Uterus (tissue), 2 donors: Measurements from ENCODE around the gene ZDHHC12.

Source experiments
- POLR2A ChIP-seq, 2 donors: fragments of 450-650 bp; IDR thresholded peaks; one replicate each; pipeline ENCODE4 v1.6.1; 2016; ENCODE audit warnings: antibody characterized with exemption in 2 of 2, mild to moderate bottlenecking in 1 of 2, moderate library complexity in 1 of 2
- TF ChIP-seq, protein P1 (sequence below), 4 experiments: fragments of 200-600 bp in 2 of 4; fragments of 450-650 bp in 2 of 4; sonication (generic) in 2 of 4; IDR thresholded peaks; one replicate each; pipeline ENCODE4 v1.5.1; 2016 to 2019; ENCODE audit warnings: antibody characterized with exemption in 4 of 4, mild to moderate bottlenecking in 2 of 4, moderate library complexity in 1 of 4

GRCh38 chr9:128702949-128703615 is 20.8 kb downstream of the ZDHHC12 start:
- TF ChIP-seq, protein P1, sequence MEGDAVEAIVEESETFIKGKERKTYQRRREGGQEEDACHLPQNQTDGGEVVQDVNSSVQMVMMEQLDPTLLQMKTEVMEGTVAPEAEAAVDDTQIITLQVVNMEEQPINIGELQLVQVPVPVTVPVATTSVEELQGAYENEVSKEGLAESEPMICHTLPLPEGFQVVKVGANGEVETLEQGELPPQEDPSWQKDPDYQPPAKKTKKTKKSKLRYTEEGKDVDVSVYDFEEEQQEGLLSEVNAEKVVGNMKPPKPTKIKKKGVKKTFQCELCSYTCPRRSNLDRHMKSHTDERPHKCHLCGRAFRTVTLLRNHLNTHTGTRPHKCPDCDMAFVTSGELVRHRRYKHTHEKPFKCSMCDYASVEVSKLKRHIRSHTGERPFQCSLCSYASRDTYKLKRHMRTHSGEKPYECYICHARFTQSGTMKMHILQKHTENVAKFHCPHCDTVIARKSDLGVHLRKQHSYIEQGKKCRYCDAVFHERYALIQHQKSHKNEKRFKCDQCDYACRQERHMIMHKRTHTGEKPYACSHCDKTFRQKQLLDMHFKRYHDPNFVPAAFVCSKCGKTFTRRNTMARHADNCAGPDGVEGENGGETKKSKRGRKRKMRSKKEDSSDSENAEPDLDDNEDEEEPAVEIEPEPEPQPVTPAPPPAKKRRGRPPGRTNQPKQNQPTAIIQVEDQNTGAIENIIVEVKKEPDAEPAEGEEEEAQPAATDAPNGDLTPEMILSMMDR (IDR thresholded peaks at IDR 0.05) = no peak
- TF ChIP-seq POLR2A (IDR thresholded peaks at IDR 0.05) = no peak
